Loucy (cell line): Measurements from ENCODE around the gene GPA33.

Experiments
- EZH2phosphoT487 ChIP-seq: fragments of 200-600 bp; IDR thresholded peaks from 2 replicates; pipeline ENCODE4 v1.6.1; 2018; ENCODE audit warnings: antibody characterized with exemption, mild to moderate bottlenecking, moderate library complexity, borderline replicate concordance
- TF ChIP-seq, protein P1 (sequence below): fragments of 200-600 bp; sonication (generic); conservative IDR thresholded peaks from 2 replicates; pipeline ENCODE4 v1.5.1; 2014; ENCODE audit warnings: mild to moderate bottlenecking, antibody characterized with exemption, low read length

DNA sequence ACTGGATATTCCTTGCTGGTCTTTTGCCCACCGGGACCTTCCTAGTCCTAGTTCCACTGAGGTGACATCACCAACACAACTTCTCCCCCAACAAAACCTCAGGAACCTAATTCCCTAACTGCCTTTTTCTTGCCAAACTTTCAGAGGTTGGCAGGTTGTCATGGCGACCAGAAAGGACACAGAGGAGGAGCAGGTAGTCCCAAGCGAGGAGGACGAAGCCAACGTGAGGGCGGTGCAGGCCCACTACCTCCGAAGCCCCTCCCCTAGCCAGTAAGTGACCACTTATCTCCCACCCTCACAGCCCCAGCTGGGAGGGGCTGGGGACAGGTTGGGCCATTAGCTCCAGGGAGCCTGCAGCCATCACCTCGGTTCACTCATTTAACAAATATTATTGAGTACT is 4.5 kb upstream of the GPA33 start:
- TF ChIP-seq, protein P1, sequence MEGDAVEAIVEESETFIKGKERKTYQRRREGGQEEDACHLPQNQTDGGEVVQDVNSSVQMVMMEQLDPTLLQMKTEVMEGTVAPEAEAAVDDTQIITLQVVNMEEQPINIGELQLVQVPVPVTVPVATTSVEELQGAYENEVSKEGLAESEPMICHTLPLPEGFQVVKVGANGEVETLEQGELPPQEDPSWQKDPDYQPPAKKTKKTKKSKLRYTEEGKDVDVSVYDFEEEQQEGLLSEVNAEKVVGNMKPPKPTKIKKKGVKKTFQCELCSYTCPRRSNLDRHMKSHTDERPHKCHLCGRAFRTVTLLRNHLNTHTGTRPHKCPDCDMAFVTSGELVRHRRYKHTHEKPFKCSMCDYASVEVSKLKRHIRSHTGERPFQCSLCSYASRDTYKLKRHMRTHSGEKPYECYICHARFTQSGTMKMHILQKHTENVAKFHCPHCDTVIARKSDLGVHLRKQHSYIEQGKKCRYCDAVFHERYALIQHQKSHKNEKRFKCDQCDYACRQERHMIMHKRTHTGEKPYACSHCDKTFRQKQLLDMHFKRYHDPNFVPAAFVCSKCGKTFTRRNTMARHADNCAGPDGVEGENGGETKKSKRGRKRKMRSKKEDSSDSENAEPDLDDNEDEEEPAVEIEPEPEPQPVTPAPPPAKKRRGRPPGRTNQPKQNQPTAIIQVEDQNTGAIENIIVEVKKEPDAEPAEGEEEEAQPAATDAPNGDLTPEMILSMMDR, result no peak
- TF ChIP-seq EZH2phosphoT487, result no peak
